ENCODE results near the gene DOCK7.

The DOCK7 gene

DNA sequence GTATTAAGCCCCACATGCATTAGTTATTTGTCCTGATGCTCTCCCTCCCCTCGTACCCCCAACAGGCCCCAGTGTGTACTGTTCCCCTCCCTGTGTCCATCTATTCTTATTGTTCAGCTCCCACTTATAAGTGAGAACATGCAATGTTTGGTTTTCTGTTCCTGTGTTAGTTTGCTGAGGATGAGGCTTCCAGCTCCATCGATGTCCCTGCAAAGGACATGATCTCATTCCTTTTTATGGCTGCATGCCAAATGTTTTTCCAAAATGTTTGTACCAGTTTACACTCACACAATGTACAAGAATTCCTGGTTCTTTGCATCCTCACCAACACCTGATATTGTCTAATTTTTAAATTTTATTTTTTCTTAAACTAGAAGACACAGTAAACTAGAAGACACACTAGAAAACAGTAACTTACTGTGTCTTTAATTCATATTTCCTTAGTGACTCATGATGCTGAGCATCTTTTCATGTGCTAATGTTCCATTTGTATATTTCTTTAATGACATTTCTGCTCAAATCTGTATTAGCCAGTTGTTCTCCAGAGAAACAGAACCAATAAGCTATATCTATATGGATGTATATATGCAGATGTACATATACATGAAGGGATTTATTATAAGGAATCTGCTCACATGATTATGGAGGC, 270.7 kb downstream of the DOCK7 start:
- DNase-seq (ENCODE audit: low read depth): no peak

- no peak for DNase-seq (ENCODE audit: low read depth)
Measured at GRCh38 chr1:62415687-62416086, 272.5 kb downstream of the DOCK7 start.

DNA sequence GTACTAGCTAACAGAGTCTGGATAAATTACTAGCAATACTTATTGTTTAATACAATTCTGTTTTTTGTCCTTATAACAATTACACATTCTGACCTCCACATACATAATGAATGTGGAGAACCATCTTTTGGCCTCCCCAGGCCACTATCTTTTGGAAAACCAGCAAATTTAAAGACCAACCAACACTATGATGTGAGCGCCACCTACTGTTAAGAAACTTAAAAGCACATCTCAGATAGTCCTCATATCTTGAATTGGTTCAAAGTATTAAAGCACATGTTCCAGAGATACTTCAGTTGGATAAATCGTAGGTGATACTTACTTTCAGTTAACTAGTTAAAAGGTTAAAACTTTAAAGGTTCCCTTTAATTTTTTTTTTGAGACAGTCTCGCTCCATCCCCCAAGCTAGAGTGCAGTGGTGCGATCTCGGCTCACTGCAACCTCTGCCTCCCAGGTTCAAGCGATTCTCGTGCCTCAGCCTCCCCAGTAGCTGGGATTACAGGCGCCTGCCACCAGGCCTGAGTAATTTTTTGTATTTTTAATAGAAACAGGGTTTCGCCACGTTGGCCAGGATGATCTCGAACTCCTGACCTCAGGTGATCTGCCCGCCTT, 280.7 kb downstream of the DOCK7 start:
- peak; percentile 11 for DNase-seq (ENCODE audit: low read depth)

DNA sequence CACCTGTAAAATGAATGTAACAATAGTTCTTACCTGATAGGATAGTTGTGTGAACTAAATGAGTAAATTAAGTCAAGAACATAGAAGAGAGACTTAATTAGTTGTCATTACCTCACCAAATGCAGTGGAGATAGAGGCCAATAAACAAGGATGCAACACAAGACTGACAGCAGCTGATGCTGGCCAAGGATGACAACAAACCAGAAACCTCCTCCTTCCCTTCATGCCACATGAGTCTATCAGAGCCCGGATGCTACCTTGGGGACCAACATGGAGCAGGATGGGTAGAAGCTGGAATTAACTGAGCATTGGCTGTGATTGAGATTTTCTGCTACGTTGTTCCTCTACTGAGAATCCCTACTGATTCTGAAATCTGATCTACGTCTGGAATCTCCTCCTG, 281.6 kb downstream of the DOCK7 start:
- DNase-seq (ENCODE audit: low read depth): no peak

GRCh38 chr1:62405247-62405646, 282.9 kb downstream of the DOCK7 start:
- no peak for DNase-seq (ENCODE audit: low read depth)

All from CMK (cell line).